Medulla oblongata (tissue), 1 donor: ENCODE measurements around the gene SPC24.
"Not testable (repeated sequence)": the region's sequence is repeated elsewhere in the genome, so short reads cannot be mapped to it uniquely, and the experiment has no call there.

Experiments used
- DNase-seq: peaks from one replicate; pipeline ENCODE4 v3.0.0-alpha.2; 2015; ENCODE audit errors: extremely low spot score

The SPC24 gene

DNA sequence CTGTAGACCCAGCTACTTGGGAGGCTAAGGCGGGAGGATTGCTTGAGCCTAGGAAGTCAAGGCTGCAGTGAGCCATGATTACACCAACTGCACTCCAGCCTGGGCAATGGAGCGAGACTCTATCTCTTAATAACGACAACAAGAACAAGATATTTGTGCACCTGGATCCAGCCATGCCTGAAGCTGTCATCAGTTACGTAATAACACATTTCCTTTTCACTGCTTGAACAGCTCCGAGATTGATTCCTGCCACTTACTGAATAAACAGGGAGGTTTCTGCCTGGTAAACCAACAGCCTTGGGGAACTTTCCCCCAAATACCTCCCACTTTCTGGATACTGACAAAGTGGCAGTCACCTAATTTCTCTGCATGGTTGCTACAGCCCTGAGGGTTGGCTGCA is 36.4 kb upstream of the SPC24 start:
- no peak for DNase-seq

DNA sequence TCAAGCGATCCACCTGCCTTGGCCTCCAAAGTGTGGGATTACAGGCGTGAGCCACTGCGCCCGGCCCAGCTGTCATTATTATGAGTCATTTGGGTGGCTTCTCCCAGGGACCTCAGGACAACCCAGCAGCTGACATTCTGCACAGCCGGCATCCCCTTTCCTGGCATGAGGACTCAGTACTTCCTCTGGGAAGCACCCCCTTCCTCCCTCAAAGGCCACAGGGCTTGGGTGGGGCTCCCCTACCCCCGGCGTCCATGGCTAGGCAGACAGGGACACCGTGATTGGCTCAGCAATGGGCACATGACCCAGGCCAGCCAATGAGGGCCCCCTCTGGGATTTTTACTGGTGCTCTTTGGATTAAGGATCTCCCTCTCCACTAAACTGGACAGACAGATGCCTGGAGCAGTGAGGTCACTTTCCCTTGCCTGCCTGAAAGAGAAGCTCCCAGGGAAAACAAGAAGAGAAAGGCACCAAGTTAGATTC is 35.7 kb upstream of the SPC24 start:
- DNase-seq, result no peak

DNA sequence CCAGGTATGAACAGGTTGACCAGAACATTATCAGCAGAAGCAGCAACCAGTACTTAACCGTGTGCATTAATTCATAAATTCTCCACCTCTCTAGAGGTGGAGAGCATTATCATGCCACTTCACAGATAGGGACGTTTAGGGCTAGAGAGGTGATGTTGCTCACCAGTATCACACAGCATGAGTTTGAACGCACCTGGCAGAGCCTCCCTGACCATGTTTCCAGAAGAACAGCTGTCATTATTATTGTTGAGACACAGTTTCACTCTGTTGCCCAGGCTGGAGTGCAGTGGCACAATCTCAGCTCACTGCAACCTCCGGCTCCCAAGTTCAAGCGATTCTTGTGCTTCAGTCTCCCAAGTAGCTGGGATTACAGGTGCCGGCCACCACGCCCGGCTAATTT is 34.9 kb upstream of the SPC24 start:
- DNase-seq, result no peak

DNA sequence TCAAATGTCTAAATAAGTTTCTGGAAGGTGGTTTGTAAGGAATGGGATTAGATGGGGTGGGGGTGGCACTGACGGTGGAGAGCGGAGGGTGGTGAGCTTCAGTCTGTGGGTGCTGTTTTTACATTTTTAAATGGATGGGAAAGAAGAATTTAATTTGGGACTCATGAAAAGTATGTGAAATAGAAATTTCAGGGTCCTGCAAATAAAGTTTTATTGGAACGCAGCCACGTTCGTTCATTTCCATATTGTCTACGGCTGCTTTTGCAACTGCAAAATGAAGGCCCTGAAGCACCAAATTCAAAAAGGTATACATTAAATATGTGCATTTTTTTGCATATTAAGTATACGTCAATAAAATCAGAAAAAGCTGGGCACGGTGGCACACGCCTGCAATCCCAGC is 31.9 kb upstream of the SPC24 start:
- no peak for DNase-seq

DNA sequence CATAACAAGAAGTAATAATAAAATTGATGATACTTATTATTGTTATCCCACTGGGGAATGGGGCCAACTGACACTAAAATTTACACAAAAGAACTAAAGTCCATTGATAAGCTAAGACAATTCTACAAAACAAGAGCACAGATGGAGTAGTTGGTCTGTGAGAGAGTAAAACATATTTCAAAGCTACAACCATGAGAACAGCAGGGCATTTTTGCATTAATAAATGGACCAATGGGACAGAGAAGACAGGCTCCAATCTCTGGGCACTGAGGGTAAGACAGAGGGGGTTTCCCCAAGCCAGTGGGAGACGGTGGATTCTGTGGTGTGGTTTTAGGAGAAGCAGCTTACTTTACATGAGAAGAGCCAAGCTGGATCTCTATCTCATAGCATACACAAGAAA is 27.4 kb upstream of the SPC24 start:
- DNase-seq, result no peak

DNA sequence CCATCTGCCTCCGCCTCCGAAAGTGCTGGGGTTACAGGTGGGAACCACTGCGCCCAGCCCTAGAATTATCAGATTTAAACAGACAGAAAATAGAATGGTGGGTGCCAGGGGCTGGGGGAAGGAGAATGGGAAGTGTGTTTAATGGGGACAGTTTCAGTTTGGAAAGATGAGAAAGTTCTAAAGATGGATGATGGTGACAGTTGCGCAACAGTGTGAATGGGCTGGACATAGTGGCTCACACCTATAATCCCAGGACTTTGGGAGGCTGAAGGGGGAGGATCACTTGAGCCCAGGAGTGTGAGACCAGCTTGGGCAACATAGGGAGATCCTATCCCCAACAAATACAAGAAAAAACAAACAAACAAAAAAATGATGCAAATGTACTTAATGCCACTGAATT is 25.9 kb upstream of the SPC24 start:
- DNase-seq, result no peak

GRCh38 chr19:11180975-11181374 is 25.4 kb upstream of the SPC24 start:
- DNase-seq, result not testable (repeated sequence)

DNA sequence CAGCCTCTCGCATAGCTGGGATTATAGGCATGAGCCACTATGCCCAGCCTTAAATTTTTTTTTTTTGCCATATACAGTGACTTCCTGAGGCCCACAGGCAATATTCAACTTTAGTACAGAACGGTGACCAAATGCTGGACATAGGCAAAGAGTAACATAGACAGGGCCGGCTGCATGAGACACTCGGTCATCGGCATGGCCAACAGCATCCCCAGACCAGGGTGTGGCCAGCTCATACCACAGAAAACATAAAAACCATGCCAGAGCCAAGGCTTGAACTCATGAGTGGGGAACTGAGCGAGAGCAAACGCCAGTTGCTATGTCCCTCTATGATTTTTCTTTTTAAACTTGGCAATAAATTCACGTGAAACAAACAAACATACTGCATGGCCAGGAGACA is 24.8 kb upstream of the SPC24 start:
- DNase-seq, result no peak

DNA sequence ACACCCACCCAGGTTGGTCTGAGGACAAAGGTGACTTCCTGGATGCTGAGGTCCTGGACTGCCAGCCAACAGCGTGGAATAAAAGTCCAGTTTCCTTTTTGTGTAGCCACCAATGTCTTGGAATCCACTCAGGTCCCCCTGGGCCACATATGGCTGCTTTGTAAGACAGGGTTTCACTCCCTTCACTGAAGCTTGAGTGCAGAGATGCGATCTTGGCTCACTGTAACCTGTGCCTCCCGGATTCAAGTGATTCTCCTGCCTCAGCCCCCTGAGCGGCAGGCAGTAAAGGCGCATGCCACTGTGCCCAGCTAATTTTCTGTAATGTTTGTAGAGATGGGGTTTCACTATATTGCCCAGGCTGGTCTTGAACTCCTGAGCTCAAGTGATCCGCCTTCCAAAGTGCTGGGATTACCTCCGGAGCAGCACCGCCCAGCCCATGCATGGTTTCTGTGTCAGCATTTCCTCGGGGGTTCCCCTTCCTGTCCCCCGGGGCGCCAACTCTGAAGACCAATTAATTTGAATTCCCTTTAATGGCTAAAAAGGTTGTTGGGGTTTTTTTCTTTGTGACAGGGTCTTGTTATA is 24.2 kb upstream of the SPC24 start:
- no peak for DNase-seq

GRCh38 chr19:11179145-11179465 is 23.5 kb upstream of the SPC24 start:
- DNase-seq, result not testable (repeated sequence)

GRCh38 chr19:11177592-11177991 is 22.0 kb upstream of the SPC24 start:
- no peak for DNase-seq

DNA sequence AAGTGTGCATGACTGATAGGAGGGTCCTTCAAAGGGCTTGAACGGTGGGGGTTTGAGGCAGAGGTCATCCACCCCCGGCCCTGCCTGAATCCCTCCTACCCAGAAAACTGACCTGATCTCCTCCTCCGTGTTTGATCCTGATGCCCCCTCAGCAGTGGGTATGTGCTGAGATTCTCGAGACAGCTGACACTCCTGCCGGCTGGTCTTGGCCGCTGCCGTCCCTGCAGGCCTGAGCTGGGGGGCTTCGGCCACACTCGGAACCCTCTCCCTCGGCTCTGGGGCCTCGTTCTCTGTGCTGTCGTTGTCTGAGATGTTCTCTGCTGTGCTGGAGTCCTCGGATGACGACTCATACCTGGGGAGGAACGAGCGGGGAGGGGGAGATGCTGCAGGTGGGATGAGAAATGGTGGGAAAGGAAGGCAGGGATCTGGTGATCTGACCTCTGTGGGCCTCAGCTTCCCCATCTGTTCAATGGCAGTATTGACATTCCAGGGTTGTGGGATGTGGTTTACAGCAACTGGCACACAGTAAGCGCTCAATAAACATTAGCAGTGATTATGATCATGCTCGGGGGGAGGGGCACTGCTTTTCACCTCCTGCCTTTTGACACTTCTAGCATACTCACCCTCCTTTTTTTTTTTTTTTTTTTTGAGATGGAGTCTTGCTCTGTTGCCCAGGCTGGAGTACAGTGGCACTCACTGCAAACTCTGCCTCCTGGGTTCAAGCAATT is 21.0 kb upstream of the SPC24 start:
- no peak for DNase-seq

GRCh38 chr19:11175920-11176319 is 20.3 kb upstream of the SPC24 start:
- no peak for DNase-seq

- DNase-seq, result no peak
Observed at GRCh38 chr19:11174336-11174735, 18.8 kb upstream of the SPC24 start.

- no peak for DNase-seq
Observed at GRCh38 chr19:11173516-11174155, 18.1 kb upstream of the SPC24 start.

- no peak for DNase-seq
Observed at GRCh38 chr19:11172576-11172975, 17.0 kb upstream of the SPC24 start.

DNA sequence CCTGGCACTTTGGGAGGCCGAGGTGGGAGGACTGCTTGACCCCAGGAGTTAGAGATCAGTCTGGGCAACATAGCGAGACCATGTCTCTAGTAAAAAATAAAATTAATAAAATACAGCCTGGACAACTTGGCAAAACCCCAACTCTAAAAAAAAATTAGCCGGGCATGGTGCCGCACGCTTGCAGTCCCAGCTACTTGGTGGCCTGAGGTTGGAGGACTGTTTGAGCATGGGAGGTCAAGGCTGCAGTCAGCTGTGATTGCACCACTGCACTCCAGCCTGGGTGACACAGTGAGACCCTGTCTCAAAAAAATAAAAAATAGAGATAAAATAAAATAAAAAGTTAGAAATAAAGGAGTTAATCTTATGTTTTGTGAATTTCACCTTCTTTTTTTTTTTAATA is 15.6 kb upstream of the SPC24 start:
- no peak for DNase-seq

DNA sequence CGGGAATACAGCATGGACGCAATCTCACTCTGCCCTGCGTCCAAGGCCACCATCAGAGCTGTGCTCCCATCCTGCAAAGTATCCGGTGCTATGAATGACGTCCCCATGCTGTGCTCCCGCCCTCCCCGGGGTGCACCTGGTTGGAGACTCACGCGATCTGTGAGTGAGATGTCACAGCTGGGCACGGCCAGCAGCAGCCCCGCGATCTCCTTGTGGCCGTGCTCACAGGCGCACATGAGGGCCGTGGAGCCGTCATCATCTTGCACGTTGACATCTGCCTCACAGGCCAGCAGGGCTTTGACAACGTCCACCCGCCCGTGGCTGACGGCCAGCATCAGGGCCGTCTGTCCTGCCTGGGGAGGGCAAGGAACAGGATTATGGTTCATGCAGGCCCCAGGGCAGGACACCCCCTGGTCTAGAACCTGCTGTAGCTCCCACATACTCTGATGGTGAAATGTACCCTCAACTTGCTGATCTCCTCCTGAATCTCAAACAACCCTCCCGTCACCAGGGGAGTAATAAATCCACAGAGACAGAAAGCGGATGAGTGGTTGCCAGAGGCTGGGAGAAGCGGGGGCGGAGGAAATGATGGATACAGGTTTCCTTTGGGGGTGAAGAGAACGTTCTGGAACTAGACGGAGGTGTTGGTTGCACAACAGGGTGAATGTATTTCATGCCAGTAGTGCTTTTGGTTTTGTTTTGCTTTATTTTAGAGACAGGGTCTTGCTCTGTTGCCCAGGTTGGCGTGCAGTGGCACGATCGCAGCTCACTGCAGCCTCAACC is 14.5 kb upstream of the SPC24 start:
- no peak for DNase-seq

DNA sequence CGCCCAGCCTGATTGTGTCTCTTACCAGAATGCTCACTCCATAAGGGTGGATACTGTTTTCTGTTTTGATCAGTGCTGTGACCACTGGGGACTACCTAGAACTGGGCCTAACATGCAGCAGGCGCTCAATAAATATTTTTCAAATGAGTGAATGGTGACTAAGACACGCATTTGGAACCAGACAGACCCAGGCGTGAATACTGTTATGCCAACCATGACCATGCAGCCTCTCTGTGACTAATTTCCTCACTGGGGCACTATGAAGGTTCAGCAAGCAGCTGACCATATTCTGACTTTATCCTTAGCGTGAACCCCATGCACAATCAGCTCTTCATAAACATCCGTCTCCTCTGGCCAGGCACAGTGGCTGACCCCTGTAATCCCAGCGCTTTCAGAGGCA is 13.0 kb upstream of the SPC24 start:
- DNase-seq, result no peak

DNA sequence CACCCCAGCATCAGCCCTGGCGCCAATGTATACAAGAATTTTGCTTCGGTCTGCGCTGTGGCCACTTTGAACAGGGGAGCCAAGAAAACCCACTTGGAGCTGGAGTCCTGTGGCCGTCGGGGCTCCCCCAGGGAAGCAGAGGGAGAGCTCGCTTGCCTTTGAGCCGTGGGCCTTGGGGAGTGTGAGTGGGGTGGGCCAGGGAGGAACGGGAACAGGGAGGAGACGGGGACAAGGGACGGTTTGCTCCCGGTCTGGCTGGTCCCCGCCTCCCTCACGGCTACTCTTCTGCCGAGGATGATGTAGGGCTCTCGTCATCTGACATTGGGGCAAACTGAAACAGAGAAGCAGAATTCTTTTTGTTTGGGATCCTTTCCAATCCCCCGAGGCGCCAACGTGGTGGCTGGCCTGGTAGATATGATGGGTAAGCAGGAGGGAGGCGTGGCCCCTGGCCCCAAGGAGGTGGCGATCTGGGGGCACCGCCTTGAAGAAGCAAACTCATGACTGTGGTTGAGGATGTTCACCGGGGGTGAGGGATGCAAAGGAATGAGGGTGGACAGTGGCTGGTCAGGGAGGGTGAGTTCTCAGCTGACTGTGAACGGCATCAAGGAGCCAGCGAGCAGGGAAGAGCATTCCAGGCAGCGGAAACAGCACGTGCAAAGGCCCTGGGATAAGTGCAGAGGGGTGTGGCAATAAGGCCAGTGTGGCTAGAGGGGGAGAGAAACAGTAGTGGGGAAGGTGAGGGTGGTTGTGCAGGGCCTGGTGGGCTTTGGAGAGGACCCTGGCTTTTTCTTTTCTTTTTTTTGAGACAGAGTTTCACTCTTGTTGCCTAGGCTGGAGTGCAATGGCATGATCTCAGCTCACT is 10.9 kb upstream of the SPC24 start:
- DNase-seq, result no peak

DNA sequence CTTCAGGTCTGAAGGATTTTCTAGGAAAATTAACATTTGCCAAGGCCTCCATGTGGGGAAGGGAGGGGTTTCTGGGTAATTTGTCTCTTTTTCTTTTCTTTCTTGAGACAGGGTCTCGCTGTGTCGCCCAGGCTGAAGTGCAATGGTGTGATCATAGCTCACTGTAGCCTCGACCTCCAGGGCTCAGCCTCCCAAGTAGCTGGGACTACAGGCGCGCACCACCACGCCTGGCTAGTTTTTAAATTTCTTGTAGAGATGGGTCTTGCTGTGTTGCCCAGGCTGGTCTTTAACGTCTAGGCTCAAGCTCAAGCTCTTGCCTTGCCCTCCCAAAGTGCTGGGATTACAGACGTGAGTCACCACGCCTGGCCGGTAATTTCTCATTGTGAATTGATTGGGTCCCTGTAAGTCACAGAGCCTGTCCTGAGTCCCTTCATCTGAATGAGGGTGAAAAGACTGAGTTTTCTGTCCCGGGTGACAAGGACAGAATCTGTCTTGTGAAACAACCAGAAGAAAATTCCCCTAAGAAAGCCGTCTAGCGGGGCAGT is 10.0 kb upstream of the SPC24 start:
- no peak for DNase-seq
